Right cardiac atrium (tissue), 5 donors: ENCODE measurements around the gene YWHAH. TPM values are rescaled to one million over a fixed set of nuclear protein-coding genes. Genes with fewer than 3 reads are reported as not detected.

Experiments used
- ATAC-seq, 2 donors: fragments of 200-7000 bp; cut with Tn5 transposase; one replicate each; pipeline versions ENCODE4 v1.8.0 to v1.9.1; 2020; ENCODE audit warnings: moderate library complexity in 2 of 2, mild to moderate bottlenecking in 1 of 2
- DNase-seq, 3 donors: peaks; one replicate each; pipeline ENCODE4 v3.0.0-alpha.2; 2020
- H3K27ac ChIP-seq: one replicate; pipeline ENCODE4 v1.5.1; 2013; ENCODE audit warnings: mild to moderate bottlenecking, low read length, control low read depth, moderate library complexity
- H3K27me3 ChIP-seq: one replicate; pipeline ENCODE4 v1.6.1; 2013; ENCODE audit not compliant: control insufficient read depth, insufficient read depth
- H3K4me1 ChIP-seq: one replicate; pipeline ENCODE4 v1.6.1; 2013; ENCODE audit warnings: low read length; ENCODE audit not compliant: control insufficient read depth, insufficient read depth
- H3K4me3 ChIP-seq: one replicate; pipeline ENCODE4 v1.5.1; 2013; ENCODE audit warnings: low read length, control low read depth
- H3K9me3 ChIP-seq: one replicate; pipeline ENCODE4 v1.6.1; 2013; ENCODE audit warnings: low read length; ENCODE audit not compliant: control insufficient read depth
- WGBS: extraction: QIAGEN DNeasy Blood & Tissue Kit; methylation state at CpG from one replicate; pipeline ENCODE4 v1.1.7; 2013; 5-methylcytosine and 5-hydroxymethylcytosine counted together
- intact Hi-C, 4 donors: fragments of 100-400 bp; cut with DNase I; formaldehyde crosslinking; loops; one replicate each; pipeline versions ENCODE4 v1.11.0 to v1.14.0; 2022 to 2023
- polyA plus RNA-seq: library from polyadenylated mRNA; stranded (reverse); fragments of 200-250 nt; gene quantifications from one replicate; pipeline ENCODE4 v1.2.3, GENCODE V29; 2013
- total RNA-seq, 4 donors: library from RNA; stranded (reverse); fragmentation: NEBNext Ultra II Directional; extraction: Animal tissue kit (Norgen Biotek cat#: 25700); gene quantifications; one replicate each; pipeline ENCODE4 v1.2.1, GENCODE V29; 2021
- donor health status: healthy with polysubstance abuse.
- donor health status: DM: no; HTN: yes; CAD: no.
- donor health status: DM: no; HTN: no; CAD: no.
- donor health status: DM: no; HTN: yes; CAD: no; lungs with severe emphysema.
- donor health status: DM: yes; HTN: yes; CAD: no.

YWHAH gene
- total and polyA plus RNA-seq, 5 donors: 59.9 to 103 (median 79.9) TPM

DNA sequence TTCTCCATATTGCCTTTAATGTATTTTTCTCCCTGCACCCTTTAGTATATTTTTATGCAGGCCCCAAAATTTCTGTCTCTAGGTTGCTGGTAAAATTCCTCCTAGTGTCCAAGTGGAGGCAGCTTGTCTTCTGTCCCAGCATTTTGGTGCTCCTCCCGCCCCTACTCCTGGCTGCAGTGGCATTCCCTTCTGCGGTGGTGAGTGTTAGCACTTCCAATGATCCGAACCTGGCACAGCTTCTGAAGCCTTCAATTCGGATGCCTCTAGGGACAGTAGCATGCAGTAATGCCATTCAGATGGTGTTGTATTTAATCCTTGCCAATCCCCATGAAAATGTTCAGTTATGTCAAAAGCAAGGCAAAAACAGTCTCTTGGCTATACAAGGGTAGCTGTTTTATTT lies 5.9 kb downstream of the YWHAH start:
- no peak overlapping the region for H3K4me3 ChIP-seq
- peaks cover 16% of the 10 kb centered on the region for H3K4me1 ChIP-seq
- intact Hi-C loops: no loop called here
- H3K9me3 ChIP-seq: no peaks in the 10 kb centered on the region
- WGBS: 28% methylated on average over 4 of the region's 4 CpGs
- no peaks in the 10 kb centered on the region for H3K27me3 ChIP-seq
- DNase-seq (peak in 1 of 3 donors; percentile 66), ATAC-seq (peak in 1 of 2 donors; percentile 61)
- H3K27ac ChIP-seq: no peak overlapping the region

- DNase-seq (peak in 1 of 3 donors; percentile 28), ATAC-seq (peak in 1 of 2 donors; percentile 50)
- no peak overlapping the region for H3K4me3 ChIP-seq
- H3K27me3 ChIP-seq: no peaks in the 10 kb centered on the region
- intact Hi-C loops: no loop called here
- peaks cover 14% of the 10 kb centered on the region for H3K4me1 ChIP-seq
- H3K27ac ChIP-seq: no peak overlapping the region
- no peaks in the 10 kb centered on the region for H3K9me3 ChIP-seq
- 73% methylated on average over 8 of the region's 8 CpGs for WGBS
These were observed 7.1 kb downstream of the YWHAH start for GRCh38 chr22:31951194-31952093.

- H3K4me3 ChIP-seq: no peak overlapping the region
- peaks cover 14% of the 10 kb centered on the region for H3K4me1 ChIP-seq
- no peaks in the 10 kb centered on the region for H3K9me3 ChIP-seq
- H3K27ac ChIP-seq: no peak overlapping the region
- intact Hi-C loops: no loop called here
- no peaks in the 10 kb centered on the region for H3K27me3 ChIP-seq
- ATAC-seq (no peak), DNase-seq (peak in 1 of 3 donors; percentile 9)
- 73% methylated on average over 2 of the region's 2 CpGs for WGBS
These were observed 7.7 kb downstream of the YWHAH start for GRCh38 chr22:31952094-31952401.

DNA sequence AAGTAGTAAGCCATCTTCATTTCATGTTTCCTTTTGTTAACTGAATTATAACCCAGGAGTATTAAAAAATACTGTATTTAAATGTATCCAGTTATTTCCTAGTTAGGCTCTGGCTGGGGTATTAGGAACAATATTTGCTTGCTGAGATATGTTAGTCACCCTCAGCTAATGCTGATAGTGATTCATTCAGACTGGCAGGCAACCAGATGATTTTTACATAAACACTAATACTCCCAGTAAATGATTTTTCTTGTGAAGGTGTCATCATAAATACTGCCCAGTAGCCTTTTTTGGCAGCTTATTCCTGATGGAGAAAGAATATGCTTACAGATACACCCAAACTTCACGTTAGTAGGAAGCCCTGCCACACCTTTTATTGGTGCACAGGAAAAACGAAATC lies 8.1 kb downstream of the YWHAH start:
- no peak overlapping the region for H3K27ac ChIP-seq
- H3K27me3 ChIP-seq: no peaks in the 10 kb centered on the region
- WGBS: 36% methylated on average over 2 of the region's 2 CpGs
- peaks cover 14% of the 10 kb centered on the region for H3K4me1 ChIP-seq
- no peaks in the 10 kb centered on the region for H3K9me3 ChIP-seq
- no peak overlapping the region for H3K4me3 ChIP-seq
- no peak for DNase-seq
- intact Hi-C loops: no loop called here
- ATAC-seq: peak; percentile 37 to 74

GRCh38 chr22:31953261-31953660 lies 8.9 kb downstream of the YWHAH start:
- intact Hi-C loops: no loop called here
- WGBS: 89% methylated on average over 3 of the region's 3 CpGs
- no peaks in the 10 kb centered on the region for H3K9me3 ChIP-seq
- DNase-seq: no peak
- no peak overlapping the region for H3K27ac ChIP-seq
- no peaks in the 10 kb centered on the region for H3K27me3 ChIP-seq
- peaks cover 14% of the 10 kb centered on the region for H3K4me1 ChIP-seq
- ATAC-seq: no peak
- H3K4me3 ChIP-seq: no peak overlapping the region

DNA sequence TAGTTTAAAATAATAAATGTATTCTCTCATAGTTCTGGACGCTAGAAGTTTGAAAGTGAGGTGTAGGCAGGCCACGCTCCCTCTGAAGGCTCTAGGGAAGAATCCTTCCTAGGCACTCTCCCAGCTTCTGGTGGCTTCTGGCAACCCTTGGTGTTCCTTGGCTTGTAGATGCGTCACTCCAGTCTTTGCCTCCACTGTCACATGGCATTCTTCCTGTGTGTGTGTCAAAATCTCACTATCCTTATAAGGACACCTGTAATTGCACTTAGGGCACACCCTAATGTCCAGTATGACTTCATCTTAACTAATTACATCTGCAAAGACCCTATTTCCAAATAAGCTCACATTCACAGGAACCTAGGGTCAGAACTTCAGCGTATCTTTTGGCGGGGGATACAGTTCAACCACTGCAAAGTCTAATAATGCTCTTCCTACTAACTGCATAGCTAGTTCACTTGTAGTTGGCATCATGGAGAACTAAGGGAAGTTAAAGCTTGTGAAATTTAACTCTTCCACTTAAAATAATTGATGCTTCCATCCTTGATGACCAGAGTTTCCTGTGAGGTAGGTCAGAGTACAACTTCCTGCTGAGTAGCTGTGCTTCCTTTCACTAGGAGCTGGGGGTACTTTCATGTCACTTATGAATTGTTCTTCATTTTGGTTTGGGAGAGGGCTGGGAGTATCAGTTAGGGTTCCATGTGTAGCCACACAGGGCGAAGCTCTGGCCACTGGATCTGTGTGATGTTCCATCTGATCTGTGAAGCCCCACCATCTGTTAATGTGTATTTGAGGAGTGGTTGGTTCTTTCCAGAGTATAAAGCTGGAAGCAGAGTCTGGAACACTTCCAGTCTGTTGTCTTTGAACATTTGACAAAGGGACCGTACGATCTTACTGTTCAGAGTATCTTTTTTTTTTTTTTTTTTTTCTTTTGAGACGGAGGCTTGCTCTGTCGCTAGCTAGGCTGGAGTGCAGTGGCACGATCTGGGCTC lies 10.5 kb downstream of the YWHAH start:
- Histone ChIP-seq H3K4me3 (no peak overlapping the region), H3K4me1 (peaks cover 14% of the 10 kb centered on the region), H3K27me3 (no peaks in the 10 kb centered on the region), H3K9me3 (no peaks in the 10 kb centered on the region), H3K27ac (peak overlapping the region; percentile 9)
- intact Hi-C loops: no loop called here
- ATAC-seq (peak; percentile 35 to 54), DNase-seq (peak in 2 of 3 donors; percentile 52 to 60)
- 58% methylated on average over 11 of the region's 11 CpGs for WGBS

GRCh38 chr22:31956360-31956759 lies 12.0 kb downstream of the YWHAH start:
- 94% methylated on average over 12 of the region's 12 CpGs for WGBS
- DNase-seq: peak in 1 of 3 donors; percentile 26
- H3K4me3 ChIP-seq: no peak overlapping the region
- intact Hi-C loops: loop anchor here in 1 of 4 donors (2.0 kb wide), 1 partner anchor 50 kb away; no protein-coding TSS in a partner anchor
- no peaks in the 10 kb centered on the region for H3K9me3 ChIP-seq
- peaks cover 6% of the 10 kb centered on the region for H3K4me1 ChIP-seq
- no peaks in the 10 kb centered on the region for H3K27me3 ChIP-seq
- no peak overlapping the region for H3K27ac ChIP-seq
- no peak for ATAC-seq

DNA sequence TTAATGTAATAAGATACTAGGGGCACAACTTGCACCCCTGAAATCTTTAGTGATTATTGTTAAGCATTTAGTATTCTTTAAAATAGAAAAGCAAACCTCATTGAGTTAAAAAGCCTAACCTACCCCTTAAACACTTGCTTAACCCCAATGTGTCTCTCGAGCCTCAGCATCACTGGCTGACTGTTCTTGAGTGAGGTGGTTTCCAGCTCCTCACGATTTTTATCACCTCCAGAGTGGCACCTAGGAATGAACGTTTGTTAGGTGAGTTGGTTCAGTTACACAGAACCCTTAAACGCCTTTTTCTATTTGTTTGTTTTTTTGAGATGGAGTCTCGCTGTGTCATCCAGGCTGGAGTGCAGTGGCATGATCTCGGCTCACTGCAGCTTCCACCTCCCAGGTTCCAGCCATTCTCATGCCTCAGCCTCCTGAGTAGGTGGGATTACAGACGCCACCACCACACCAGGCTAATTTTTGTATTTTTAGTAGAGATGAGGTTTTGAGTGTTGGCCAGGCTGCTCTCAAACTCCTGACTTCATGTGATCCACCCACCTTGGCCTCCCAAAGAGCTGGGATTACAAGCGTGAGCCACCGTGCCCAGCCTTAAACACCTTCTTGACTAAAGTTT lies 13.7 kb downstream of the YWHAH start:
- Histone ChIP-seq H3K9me3 (no peaks in the 10 kb centered on the region), H3K27me3 (no peaks in the 10 kb centered on the region), H3K27ac (no peak overlapping the region), H3K4me1 (no peaks in the 10 kb centered on the region), H3K4me3 (no peak overlapping the region)
- no peak for DNase-seq
- WGBS: 89% methylated on average over 9 of the region's 9 CpGs
- intact Hi-C loops: loop anchor here in 1 of 4 donors (2.0 kb wide), 1 partner anchor 51 kb away; no protein-coding TSS in a partner anchor
- ATAC-seq: no peak

DNA sequence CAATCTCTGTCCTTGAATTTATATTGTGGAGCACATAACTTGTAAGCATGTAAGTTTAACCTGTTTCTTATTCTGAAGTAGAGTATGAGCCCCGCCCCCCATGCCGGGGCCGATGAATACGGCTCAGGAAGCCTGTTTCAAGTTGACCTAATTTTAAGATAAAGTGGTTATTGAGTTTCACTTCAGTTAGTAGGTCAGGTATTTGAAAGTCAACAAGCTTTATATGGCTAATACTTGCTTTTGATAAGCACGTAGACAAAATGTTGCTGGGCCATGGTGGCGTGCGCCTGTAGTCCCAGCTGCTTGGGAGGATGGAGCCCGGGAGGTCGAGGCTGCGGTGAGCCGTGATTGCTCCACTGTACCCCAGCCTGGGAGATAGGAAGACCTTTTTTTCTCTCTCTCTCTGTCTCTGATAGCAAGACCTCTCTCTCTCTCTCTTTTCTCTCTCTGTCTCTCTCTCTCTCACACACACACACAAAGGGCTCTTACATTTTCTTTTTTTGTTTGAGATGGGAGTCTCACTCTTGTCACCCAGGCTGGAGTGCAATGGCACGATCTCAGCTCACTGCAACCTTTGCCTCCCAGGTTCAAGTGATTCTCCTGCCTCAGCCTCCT lies 14.4 kb downstream of the YWHAH start:
- Histone ChIP-seq H3K4me1 (no peaks in the 10 kb centered on the region), H3K27ac (no peak overlapping the region), H3K9me3 (no peaks in the 10 kb centered on the region), H3K4me3 (no peak overlapping the region), H3K27me3 (no peaks in the 10 kb centered on the region)
- WGBS: 94% methylated on average over 12 of the region's 12 CpGs
- DNase-seq (peak in 1 of 3 donors; percentile 36), ATAC-seq (no peak)
- intact Hi-C loops: no loop called here

GRCh38 chr22:31960767-31961166 lies 16.4 kb downstream of the YWHAH start:
- no peaks in the 10 kb centered on the region for H3K27me3 ChIP-seq
- no peaks in the 10 kb centered on the region for H3K9me3 ChIP-seq
- ATAC-seq: no peak
- 38% methylated on average over 5 of the region's 5 CpGs for whole genome bisulfite sequencing
- peak in 1 of 3 donors; percentile 3 for DNase-seq
- H3K27ac ChIP-seq: no peak overlapping the region
- intact Hi-C loops: loop anchor here in 1 of 4 donors (10.0 kb wide), 1 partner anchor 86 kb away; no protein-coding TSS in a partner anchor
- H3K4me3 ChIP-seq: no peak overlapping the region
- no peaks in the 10 kb centered on the region for H3K4me1 ChIP-seq
